COLO668 (cell line): ENCODE results near the gene PTPRK.
A peak's percentile ranks its signal among the peaks of the same experiment; 100 is the strongest.

Experiments used
- DNase-seq: peaks from one replicate; lab custom pipeline; 2025; ENCODE audit not compliant: unreplicated experiment; lab: John Stamatoyannopoulos, UW

PTPRK gene

GRCh38 chr6:128520436-128521281 lies at the start of gene PTPRK:
Gene PTPRK, minus strand, starts transcription at chr6:128520599. Its CDS starts 241 bp downstream, at chr6:128520358.
- peak; percentile 90 for DNase-seq

- DNase-seq = no peak
Measured at GRCh38 chr6:128567029-128567428, 46.6 kb upstream of the PTPRK start.

- DNase-seq = no peak
Measured at GRCh38 chr6:128560966-128561365, 40.6 kb upstream of the PTPRK start.

- DNase-seq = no peak
Measured at GRCh38 chr6:128558924-128559323, 38.5 kb upstream of the PTPRK start.

GRCh38 chr6:128558021-128558420 lies 37.6 kb upstream of the PTPRK start:
- no peak for DNase-seq

- no peak for DNase-seq
Measured at GRCh38 chr6:128557081-128557480, 36.7 kb upstream of the PTPRK start.

GRCh38 chr6:128554302-128554701 lies 33.9 kb upstream of the PTPRK start:
- DNase-seq = no peak

GRCh38 chr6:128541261-128541660 lies 20.9 kb upstream of the PTPRK start:
- DNase-seq = no peak

- no peak for DNase-seq
Measured at GRCh38 chr6:128538763-128539162, 18.4 kb upstream of the PTPRK start.

GRCh38 chr6:128532827-128533226 lies 12.4 kb upstream of the PTPRK start:
- DNase-seq = no peak

- DNase-seq = no peak
Measured at GRCh38 chr6:128532136-128532535, 11.7 kb upstream of the PTPRK start.

GRCh38 chr6:128531696-128532095 lies 11.3 kb upstream of the PTPRK start:
- DNase-seq = no peak

GRCh38 chr6:128528241-128528640 lies 7.8 kb upstream of the PTPRK start:
- no peak for DNase-seq

GRCh38 chr6:128527375-128527774 lies 7.0 kb upstream of the PTPRK start:
- DNase-seq = no peak

GRCh38 chr6:128526152-128526914 lies 5.9 kb upstream of the PTPRK start:
- no peak for DNase-seq

GRCh38 chr6:128525406-128525805 lies 5.0 kb upstream of the PTPRK start:
- no peak for DNase-seq

- DNase-seq = no peak
Measured at GRCh38 chr6:128521282-128521632, 858 bp upstream of the PTPRK start.

- DNase-seq = peak; percentile 66
Measured at GRCh38 chr6:128519931-128520435, 416 bp downstream of the PTPRK start.

GRCh38 chr6:128519132-128519930 lies 1.1 kb downstream of the PTPRK start:
- peak; percentile 54 for DNase-seq

GRCh38 chr6:128518434-128519131 lies 1.8 kb downstream of the PTPRK start:
- DNase-seq = no peak

- DNase-seq = no peak
Measured at GRCh38 chr6:128517124-128517523, 3.3 kb downstream of the PTPRK start.
